T follicular helper cell (primary cell): ENCODE measurements around the gene XAGE3.

Experiments used
- DNase-seq: peaks from one replicate; pipeline ENCODE4 v3.0.0-alpha.2; 2020; ENCODE audit warnings: low read depth

XAGE3 gene

DNA sequence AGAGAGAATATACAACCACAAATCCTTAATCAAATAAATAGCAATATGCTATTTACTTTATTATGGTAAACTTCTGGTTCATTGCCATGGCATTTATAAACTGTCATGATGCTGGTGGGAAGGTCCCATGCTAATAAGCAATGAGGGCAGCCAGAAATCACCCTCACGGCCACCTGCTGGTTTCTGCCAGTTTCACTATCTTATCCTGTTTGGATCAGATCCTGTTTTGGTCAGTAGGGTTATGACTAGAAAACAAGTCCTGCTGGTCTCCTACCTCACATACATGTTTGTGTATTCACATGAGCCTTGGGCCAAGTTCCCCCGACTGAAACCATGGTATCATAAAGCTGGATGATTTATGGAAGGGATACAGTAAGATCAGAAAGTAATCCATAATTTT lies 28.7 kb downstream of the XAGE3 start:
- no peak for DNase-seq

DNA sequence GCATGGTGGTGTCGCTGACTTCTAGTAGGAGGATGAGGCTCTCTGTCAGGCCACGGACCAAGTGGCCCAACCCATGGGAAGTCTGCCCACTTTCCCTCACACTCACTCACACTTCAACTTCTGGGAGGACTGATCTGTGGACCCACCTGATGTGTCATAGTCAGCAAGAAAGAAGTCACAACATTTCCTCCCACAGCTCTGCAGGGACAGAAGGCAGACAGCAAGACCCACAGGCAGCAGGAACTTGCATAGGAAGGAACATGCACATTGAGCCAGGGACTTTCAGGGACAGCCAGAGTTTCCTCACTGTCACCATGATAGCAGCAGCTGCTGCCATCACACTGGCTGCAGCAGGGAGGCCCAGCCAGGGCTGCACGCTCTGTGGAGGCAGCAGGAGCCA lies 37.3 kb downstream of the XAGE3 start:
- no peak for DNase-seq

DNA sequence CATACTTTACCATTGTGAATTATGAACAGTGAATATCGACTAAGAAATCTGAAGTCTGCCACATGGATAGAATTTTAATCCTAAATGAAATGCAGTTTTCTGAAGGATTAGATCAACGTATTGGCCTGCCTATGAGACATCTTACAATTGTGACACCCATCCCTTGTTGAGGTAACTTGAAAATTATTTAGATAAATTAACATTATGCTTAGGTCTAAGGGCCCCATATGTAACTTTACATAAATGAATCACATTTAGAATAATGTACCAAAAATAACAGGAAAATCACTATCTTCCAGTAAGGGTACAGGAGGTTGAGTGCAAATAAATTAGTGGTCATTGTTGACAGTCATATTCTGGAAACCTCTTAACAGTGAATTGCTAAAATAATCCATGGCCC lies 43.3 kb downstream of the XAGE3 start:
- DNase-seq, result no peak

DNA sequence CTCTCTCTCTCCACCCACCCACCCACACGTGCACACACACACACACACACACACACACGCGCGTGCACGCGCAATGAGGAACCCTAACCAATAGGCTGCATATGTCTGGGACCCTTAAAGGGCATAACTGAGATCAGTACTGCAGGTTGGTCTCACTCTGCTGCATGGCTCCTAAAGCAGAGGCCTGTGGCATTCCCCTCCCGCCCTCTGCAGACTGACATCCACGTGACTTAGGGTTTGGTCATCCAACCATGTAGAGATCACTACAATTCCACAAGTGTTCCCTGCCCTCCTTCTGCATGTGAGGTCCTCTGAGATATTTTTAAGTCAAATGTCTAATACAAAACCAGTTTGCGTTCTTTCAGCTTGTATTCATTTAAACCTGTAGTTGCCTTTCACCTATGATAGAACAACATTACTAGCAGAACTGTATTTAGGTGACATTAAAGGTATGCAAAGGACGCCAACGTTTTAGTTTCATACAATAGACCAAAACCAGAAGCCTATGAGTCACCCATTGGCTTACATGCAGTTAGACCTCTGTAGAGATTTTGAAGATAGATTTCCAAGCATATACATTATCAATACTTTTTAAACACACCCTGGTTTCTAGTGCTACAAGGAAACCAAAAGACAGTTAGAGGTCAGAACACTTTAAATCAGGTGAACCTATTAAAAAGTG lies 46.7 kb downstream of the XAGE3 start:
- DNase-seq, result no peak

DNA sequence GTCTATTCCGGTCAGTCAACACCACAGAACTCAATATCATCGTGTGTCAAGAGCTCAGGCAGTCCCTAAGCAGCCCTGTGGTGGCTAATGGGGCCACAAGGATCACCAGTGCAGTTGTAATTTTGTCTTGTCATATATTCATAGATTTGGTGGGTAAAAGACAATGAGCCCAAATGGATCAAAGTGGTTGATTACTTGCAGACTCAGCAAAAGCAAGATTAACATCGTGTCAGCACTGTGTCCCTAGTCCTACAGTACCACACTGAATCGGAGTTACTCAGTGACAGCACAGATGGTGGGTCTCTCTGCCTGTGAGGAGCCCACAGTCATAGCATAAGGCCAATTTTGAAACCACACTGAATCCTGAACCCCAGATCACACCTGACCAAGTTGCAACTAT lies 48.1 kb downstream of the XAGE3 start:
- no peak for DNase-seq
